Posterior vena cava (tissue), 2 donors: ENCODE data around the gene NPTX1. TPM values are rescaled to one million over a fixed set of nuclear protein-coding genes. Genes with fewer than 3 reads are reported as not detected.

Source experiments
- DNase-seq: peaks from one replicate; pipeline ENCODE4 v3.0.0-alpha.2; 2020; ENCODE audit warnings: low spot score
- intact Hi-C, 2 donors: fragments of 100-400 bp; cut with DNase I; formaldehyde crosslinking; loops; one replicate each; pipeline versions ENCODE4 v1.14.1 to v1.14.2; 2022 to 2023
- total RNA-seq, 2 donors: library from RNA; stranded (reverse); fragmentation: NEBNext Ultra II Directional; extraction: Animal tissue kit (Norgen Biotek cat#: 25700); gene quantifications; one replicate each; pipeline ENCODE4 v1.2.1, GENCODE V29; 2021
- donor health status: DM: yes; HTN: yes; CAD: no.
- donor health status: DM: yes; HTN: yes; CAD: no.

Gene NPTX1
- total RNA-seq, 2 donors from 2014 or later: 0.14 to 0.37 TPM

GRCh38 chr17:80433916-80434666, 42.3 kb downstream of the NPTX1 start:
- intact Hi-C loops: loop anchor here in 1 of 2 donors (5.0 kb wide), 1 partner anchor 138 kb away; no protein-coding TSS in a partner anchor

GRCh38 chr17:80432961-80433550, 43.4 kb downstream of the NPTX1 start:
- no peak for DNase-seq
- intact Hi-C loops: loop anchor here in 1 of 2 donors (5.0 kb wide), 1 partner anchor 139 kb away; no protein-coding TSS in a partner anchor

More at GRCh38 chr17:80433916-80434666, 42.3 kb downstream of the NPTX1 start:
- no peak for DNase-seq

- intact Hi-C loops: loop anchor here in 1 of 2 donors (5.0 kb wide), 1 partner anchor 140 kb away; no protein-coding TSS in a partner anchor
- no peak for DNase-seq
Observed at GRCh38 chr17:80432350-80432955, 44.0 kb downstream of the NPTX1 start.

- intact Hi-C loops: loop anchor here in 1 of 2 donors (5.0 kb wide), 1 partner anchor 141 kb away; no protein-coding TSS in a partner anchor
- DNase-seq: peak; percentile 72
Observed at GRCh38 chr17:80431246-80432195, 44.9 kb downstream of the NPTX1 start.

GRCh38 chr17:80430446-80431245, 45.8 kb downstream of the NPTX1 start:
- intact Hi-C loops: loop anchor here in 1 of 2 donors (5.0 kb wide), 1 partner anchor 142 kb away; no protein-coding TSS in a partner anchor
- peak; percentile 61 for DNase-seq

GRCh38 chr17:80429356-80430275, 46.8 kb downstream of the NPTX1 start:
- intact Hi-C loops: loop anchor here (5.0 to 10.0 kb wide), 4 partner anchors 143 to 675 kb away; no protein-coding TSS in a partner anchor
- DNase-seq: peak; percentile 71

GRCh38 chr17:80428796-80429195, 47.6 kb downstream of the NPTX1 start:
- intact Hi-C loops: loop anchor here (1.0 to 10.0 kb wide), 4 partner anchors 24 to 676 kb away; no protein-coding TSS in a partner anchor
- DNase-seq: no peak

- peak; percentile 64 for DNase-seq
- intact Hi-C loops: loop anchor here (1.0 to 10.0 kb wide), 4 partner anchors 24 to 676 kb away; no protein-coding TSS in a partner anchor
Observed at GRCh38 chr17:80428363-80428762, 48.0 kb downstream of the NPTX1 start.

GRCh38 chr17:80427366-80428282, 48.8 kb downstream of the NPTX1 start:
- intact Hi-C loops: loop anchor here (1.0 to 10.0 kb wide), 5 partner anchors 25 to 677 kb away; no protein-coding TSS in a partner anchor
- DNase-seq: peak; percentile 78

GRCh38 chr17:80426671-80427326, 49.6 kb downstream of the NPTX1 start:
- intact Hi-C loops: loop anchor here (1.0 to 10.0 kb wide), 5 partner anchors 554 to 678 kb away; no protein-coding TSS in a partner anchor
- peak; percentile 90 for DNase-seq

GRCh38 chr17:80425835-80426426, 50.5 kb downstream of the NPTX1 start:
- no peak for DNase-seq
- intact Hi-C loops: loop anchor here (1.0 to 10.0 kb wide), 5 partner anchors 555 to 679 kb away; no protein-coding TSS in a partner anchor

GRCh38 chr17:80424878-80425765, 51.3 kb downstream of the NPTX1 start:
- intact Hi-C loops: loop anchor here (5.0 to 10.0 kb wide), 3 partner anchors 557 to 680 kb away; no protein-coding TSS in a partner anchor
- DNase-seq: no peak

- peak; percentile 73 for DNase-seq
Observed at GRCh38 chr17:80424261-80424660, 52.1 kb downstream of the NPTX1 start.

More at GRCh38 chr17:80424261-80424660, 52.1 kb downstream of the NPTX1 start:
- intact Hi-C loops: loop anchor here in 1 of 2 donors (10.0 kb wide), 1 partner anchor 681 kb away; no protein-coding TSS in a partner anchor
